ENCODE results near the gene ZRANB1. TPM values are rescaled to one million over a fixed set of nuclear protein-coding genes. Genes with fewer than 3 reads are reported as not detected.

Gene ZRANB1
- total RNA-seq, 1 donor from 2014 or later: 15.0 TPM

DNA sequence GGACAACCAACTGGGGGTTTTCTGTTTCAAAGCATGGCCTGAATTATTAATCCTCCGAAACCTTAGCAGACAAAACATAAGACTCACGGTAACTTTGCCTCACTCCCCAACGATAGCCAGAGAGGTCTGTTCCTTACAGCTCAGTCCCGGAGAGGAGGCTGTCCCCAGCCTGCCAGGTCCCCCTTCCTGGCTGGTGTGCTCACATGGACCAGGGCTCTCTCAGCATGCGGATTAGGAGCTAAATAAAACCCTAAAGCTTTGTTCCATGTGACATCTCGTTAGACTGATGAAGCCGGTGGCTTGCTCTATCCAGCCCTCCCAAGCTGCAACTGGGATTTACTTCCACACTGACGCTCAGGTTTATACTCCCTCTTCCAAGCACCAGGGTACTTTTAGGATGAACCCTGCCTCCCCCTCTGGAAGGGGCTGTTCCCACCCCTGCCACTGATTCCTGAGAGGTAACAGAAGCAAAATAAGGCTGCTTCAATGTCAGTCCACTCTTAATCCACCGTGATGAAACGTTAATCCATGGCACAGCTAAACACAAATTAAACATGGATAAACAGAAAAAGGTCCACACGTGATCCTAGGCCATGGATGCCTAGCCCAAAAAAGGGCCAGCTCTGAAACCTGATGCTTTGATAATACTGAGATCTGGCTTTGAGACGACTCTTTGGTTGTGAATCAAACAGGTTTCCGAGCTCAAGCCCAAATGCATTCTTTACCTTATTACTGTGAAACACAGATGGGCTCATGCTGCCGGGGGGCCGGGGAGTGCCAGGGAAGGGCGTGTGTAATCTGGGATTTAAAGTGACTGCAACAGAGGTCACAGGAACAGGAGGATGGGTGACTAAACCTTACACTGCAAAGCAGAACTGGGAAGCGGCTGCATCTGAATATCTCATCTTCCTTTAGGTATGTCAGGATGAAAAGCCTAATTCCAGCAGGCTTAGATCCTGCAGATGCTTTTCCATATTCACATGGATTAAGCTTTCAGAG, 86.2 kb downstream of the ZRANB1 start:
- TF ChIP-seq CTCF (IDR thresholded peaks at IDR 0.05; ENCODE audit: insufficient read depth, low read length, poor library complexity, severe bottlenecking): no peak
- H3K27me3 ChIP-seq (ENCODE audit: control insufficient read depth, insufficient read depth, low read length): no peaks in the 10 kb centered on the region
- DNase-seq (ENCODE audit: low read depth): no peak
- H3K36me3 ChIP-seq (ENCODE audit: control insufficient read depth, insufficient read depth, low read length): no peaks in the 10 kb centered on the region
- no peak overlapping the region for H3K4me3 ChIP-seq (ENCODE audit: low read depth, low read length)

- Histone ChIP-seq H3K36me3 (ENCODE audit: control insufficient read depth, insufficient read depth, low read length) (no peaks in the 10 kb centered on the region), H3K27me3 (ENCODE audit: control insufficient read depth, insufficient read depth, low read length) (no peaks in the 10 kb centered on the region), H3K4me3 (ENCODE audit: low read depth, low read length) (no peak overlapping the region)
- DNase-seq (ENCODE audit: low read depth): peak; percentile 25
- no peak for TF ChIP-seq CTCF (IDR thresholded peaks at IDR 0.05; ENCODE audit: insufficient read depth, low read length, poor library complexity, severe bottlenecking)
Measured at GRCh38 chr10:125029584-125030242, 87.8 kb downstream of the ZRANB1 start.

DNA sequence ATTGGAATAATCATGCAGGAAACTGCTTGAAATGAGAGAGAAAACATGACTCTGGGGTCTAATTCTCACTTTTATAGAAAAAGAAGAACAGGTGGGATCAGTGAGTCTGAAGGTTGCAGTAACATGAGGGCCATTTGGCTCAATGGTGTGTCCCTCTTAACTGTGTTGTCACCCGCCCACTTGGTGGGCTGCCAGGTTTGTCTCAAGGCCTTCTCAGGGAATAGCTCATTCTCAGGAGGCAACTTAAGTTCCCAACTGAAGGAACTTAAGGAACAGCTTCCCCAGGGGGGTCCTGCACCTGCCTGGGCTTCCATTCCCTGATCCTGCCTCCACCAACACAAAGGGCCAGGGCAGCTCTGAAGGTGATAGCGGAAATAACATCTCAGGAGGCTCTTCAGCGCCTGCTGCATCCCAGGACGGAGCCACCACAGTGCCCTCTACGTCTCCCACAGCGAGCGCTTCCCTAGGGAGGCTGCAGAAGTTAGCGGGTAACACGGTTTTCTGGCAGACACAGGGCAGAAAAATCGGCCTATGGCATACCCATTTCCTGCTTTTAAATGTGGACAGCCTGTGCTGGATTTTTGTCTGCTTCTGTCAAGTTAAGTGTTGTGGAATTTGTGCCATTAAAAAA, 88.8 kb downstream of the ZRANB1 start:
- DNase-seq (ENCODE audit: low read depth): no peak
- no peak for TF ChIP-seq CTCF (IDR thresholded peaks at IDR 0.05; ENCODE audit: insufficient read depth, low read length, poor library complexity, severe bottlenecking)
- H3K36me3 ChIP-seq (ENCODE audit: control insufficient read depth, insufficient read depth, low read length): no peaks in the 10 kb centered on the region

DNA sequence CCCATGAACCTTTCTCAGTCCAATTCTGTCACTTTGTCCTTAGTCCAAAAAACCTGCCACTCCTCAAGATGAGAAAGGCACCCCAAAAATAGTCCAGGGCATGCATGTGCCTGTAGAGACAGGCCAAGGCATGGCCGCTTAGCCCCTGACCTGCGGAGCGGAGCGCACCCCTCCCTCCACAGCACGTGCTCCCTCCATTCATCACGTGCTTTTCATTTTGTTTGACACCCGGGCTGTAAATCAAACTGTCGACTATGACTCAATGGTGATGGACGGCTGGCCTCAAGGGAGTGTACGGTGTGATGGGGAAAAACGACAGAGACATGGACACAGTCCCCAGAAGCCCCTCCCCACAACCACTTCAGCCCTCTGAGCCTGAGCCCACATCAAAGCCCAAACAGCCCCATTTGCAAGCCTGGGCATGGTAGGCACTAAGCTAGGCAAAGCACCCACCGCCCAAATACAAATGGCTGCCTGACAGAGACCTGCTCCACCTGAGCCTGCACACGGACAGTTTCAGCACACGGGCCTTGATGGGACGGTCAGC, 90.6 kb downstream of the ZRANB1 start:
- no peak for TF ChIP-seq CTCF (IDR thresholded peaks at IDR 0.05; ENCODE audit: insufficient read depth, low read length, poor library complexity, severe bottlenecking)
- no peak overlapping the region for H3K4me3 ChIP-seq (ENCODE audit: low read depth, low read length)
- no peaks in the 10 kb centered on the region for H3K36me3 ChIP-seq (ENCODE audit: control insufficient read depth, insufficient read depth, low read length)
- no peaks in the 10 kb centered on the region for H3K27me3 ChIP-seq (ENCODE audit: control insufficient read depth, insufficient read depth, low read length)
- no peak for DNase-seq (ENCODE audit: low read depth)

More for the DNA sequence above, 88.8 kb downstream of the ZRANB1 start:
- H3K4me3 ChIP-seq (ENCODE audit: low read depth, low read length): no peak overlapping the region
- H3K27me3 ChIP-seq (ENCODE audit: control insufficient read depth, insufficient read depth, low read length): no peaks in the 10 kb centered on the region

- no peak for DNase-seq (ENCODE audit: low read depth)
- TF ChIP-seq CTCF (IDR thresholded peaks at IDR 0.05; ENCODE audit: insufficient read depth, low read length, poor library complexity, severe bottlenecking): no peak
- H3K36me3 ChIP-seq (ENCODE audit: control insufficient read depth, insufficient read depth, low read length): no peaks in the 10 kb centered on the region
- no peak overlapping the region for H3K4me3 ChIP-seq (ENCODE audit: low read depth, low read length)
- no peaks in the 10 kb centered on the region for H3K27me3 ChIP-seq (ENCODE audit: control insufficient read depth, insufficient read depth, low read length)
Measured at GRCh38 chr10:125033146-125033924, 91.4 kb downstream of the ZRANB1 start.
